ENCODE measurements around the gene KCNH1. TPM values are rescaled to one million over a fixed set of nuclear protein-coding genes. Genes with fewer than 3 reads are reported as not detected.

Gene KCNH1
- total RNA-seq, 1 experiment from 2014 or later = 0.17 TPM

DNA sequence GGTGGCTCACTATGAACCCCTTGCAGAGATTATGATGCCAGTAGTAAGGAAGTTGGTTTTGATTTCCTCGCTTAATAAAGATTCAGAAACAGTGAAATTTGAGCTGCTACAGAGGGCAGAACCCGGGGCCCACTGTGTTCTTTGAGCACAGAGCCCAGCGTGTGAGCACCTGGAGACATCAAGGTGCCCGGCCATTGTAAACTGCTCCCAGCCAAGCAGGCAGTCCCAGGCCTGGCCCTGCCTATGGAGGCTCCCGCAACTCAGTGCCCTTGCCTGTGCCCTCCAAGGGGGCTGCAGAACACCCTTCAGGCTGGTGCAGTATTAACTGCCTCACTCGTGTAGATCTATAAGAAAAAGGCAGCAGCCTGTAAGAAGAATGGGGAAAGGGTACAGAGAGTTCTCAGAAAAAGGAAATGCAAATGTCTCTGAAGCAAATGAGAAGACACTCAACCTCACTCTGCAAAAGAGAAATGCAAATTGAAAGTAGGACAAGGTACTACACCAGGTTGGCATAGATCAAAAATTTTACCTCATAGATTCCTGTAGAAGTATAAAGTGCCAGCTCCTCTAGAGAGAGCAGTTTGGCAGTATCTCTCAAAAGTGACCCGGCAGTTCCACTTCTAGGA, 481.5 kb downstream of the KCNH1 start:
- ATAC-seq = peak; percentile 58
- peaks cover 4% of the 10 kb centered on the region; the same call in 1 of the 2 replicates for H3K36me3 Mint-ChIP-seq
- H3K4me1 Mint-ChIP-seq = peaks cover 7% of the 10 kb centered on the region
- POLR2A ChIA-PET = no interaction called here
- DNase-seq (ENCODE audit: low spot score) = no peak
- no peaks in the 10 kb centered on the region for H3K27me3 Mint-ChIP-seq (ENCODE audit: low read depth)
- no peak overlapping the region for H3K27ac Mint-ChIP-seq
- CTCF ChIA-PET = no interaction called here
- no peak overlapping the region for H3K4me3 Mint-ChIP-seq
- peaks cover 5% of the 10 kb centered on the region for H3K9me3 Mint-ChIP-seq
- TF ChIP-seq MYBL2 (CRISPR knock-in tag; IDR thresholded peaks at IDR 0.05) (no peak), SP1 (CRISPR knock-in tag; conservative IDR thresholded peaks at IDR 0.05) (no peak), JUN (CRISPR knock-in tag; IDR thresholded peaks at IDR 0.05) (no peak), ZNF263 (CRISPR knock-in tag; IDR thresholded peaks at IDR 0.05; ENCODE audit: low read depth) (no peak), ZNF317 (CRISPR knock-in tag; IDR thresholded peaks at IDR 0.05; ENCODE audit: borderline replicate concordance, low read depth) (no peak), NR1H2 (CRISPR knock-in tag; IDR thresholded peaks at IDR 0.05) (no peak), CREM (CRISPR knock-in tag; IDR thresholded peaks at IDR 0.05) (no peak), ETV6 (CRISPR knock-in tag; IDR thresholded peaks at IDR 0.05) (no peak), ZNF138 (CRISPR knock-in tag; conservative IDR thresholded peaks at IDR 0.05) (no peak), ZNF423 (CRISPR knock-in tag; IDR thresholded peaks at IDR 0.05) (no peak), ZNF396 (CRISPR knock-in tag; IDR thresholded peaks at IDR 0.05; ENCODE audit: borderline replicate concordance) (no peak), NR3C1 (CRISPR knock-in tag; conservative IDR thresholded peaks at IDR 0.05; ENCODE audit: low read depth) (no peak)
- TF ChIP-seq, protein P1, sequence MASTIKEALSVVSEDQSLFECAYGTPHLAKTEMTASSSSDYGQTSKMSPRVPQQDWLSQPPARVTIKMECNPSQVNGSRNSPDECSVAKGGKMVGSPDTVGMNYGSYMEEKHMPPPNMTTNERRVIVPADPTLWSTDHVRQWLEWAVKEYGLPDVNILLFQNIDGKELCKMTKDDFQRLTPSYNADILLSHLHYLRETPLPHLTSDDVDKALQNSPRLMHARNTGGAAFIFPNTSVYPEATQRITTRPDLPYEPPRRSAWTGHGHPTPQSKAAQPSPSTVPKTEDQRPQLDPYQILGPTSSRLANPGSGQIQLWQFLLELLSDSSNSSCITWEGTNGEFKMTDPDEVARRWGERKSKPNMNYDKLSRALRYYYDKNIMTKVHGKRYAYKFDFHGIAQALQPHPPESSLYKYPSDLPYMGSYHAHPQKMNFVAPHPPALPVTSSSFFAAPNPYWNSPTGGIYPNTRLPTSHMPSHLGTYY (CRISPR knock-in tag; IDR thresholded peaks at IDR 0.05) = no peak
- TF ChIP-seq, protein P2, sequence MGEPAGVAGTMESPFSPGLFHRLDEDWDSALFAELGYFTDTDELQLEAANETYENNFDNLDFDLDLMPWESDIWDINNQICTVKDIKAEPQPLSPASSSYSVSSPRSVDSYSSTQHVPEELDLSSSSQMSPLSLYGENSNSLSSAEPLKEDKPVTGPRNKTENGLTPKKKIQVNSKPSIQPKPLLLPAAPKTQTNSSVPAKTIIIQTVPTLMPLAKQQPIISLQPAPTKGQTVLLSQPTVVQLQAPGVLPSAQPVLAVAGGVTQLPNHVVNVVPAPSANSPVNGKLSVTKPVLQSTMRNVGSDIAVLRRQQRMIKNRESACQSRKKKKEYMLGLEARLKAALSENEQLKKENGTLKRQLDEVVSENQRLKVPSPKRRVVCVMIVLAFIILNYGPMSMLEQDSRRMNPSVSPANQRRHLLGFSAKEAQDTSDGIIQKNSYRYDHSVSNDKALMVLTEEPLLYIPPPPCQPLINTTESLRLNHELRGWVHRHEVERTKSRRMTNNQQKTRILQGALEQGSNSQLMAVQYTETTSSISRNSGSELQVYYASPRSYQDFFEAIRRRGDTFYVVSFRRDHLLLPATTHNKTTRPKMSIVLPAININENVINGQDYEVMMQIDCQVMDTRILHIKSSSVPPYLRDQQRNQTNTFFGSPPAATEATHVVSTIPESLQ (CRISPR knock-in tag; IDR thresholded peaks at IDR 0.05) = no peak
- TF ChIP-seq, protein P3, sequence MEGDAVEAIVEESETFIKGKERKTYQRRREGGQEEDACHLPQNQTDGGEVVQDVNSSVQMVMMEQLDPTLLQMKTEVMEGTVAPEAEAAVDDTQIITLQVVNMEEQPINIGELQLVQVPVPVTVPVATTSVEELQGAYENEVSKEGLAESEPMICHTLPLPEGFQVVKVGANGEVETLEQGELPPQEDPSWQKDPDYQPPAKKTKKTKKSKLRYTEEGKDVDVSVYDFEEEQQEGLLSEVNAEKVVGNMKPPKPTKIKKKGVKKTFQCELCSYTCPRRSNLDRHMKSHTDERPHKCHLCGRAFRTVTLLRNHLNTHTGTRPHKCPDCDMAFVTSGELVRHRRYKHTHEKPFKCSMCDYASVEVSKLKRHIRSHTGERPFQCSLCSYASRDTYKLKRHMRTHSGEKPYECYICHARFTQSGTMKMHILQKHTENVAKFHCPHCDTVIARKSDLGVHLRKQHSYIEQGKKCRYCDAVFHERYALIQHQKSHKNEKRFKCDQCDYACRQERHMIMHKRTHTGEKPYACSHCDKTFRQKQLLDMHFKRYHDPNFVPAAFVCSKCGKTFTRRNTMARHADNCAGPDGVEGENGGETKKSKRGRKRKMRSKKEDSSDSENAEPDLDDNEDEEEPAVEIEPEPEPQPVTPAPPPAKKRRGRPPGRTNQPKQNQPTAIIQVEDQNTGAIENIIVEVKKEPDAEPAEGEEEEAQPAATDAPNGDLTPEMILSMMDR (IDR thresholded peaks at IDR 0.05) = no peak
- TF ChIP-seq, protein P4, sequence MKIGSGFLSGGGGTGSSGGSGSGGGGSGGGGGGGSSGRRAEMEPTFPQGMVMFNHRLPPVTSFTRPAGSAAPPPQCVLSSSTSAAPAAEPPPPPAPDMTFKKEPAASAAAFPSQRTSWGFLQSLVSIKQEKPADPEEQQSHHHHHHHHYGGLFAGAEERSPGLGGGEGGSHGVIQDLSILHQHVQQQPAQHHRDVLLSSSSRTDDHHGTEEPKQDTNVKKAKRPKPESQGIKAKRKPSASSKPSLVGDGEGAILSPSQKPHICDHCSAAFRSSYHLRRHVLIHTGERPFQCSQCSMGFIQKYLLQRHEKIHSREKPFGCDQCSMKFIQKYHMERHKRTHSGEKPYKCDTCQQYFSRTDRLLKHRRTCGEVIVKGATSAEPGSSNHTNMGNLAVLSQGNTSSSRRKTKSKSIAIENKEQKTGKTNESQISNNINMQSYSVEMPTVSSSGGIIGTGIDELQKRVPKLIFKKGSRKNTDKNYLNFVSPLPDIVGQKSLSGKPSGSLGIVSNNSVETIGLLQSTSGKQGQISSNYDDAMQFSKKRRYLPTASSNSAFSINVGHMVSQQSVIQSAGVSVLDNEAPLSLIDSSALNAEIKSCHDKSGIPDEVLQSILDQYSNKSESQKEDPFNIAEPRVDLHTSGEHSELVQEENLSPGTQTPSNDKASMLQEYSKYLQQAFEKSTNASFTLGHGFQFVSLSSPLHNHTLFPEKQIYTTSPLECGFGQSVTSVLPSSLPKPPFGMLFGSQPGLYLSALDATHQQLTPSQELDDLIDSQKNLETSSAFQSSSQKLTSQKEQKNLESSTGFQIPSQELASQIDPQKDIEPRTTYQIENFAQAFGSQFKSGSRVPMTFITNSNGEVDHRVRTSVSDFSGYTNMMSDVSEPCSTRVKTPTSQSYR (CRISPR knock-in tag; IDR thresholded peaks at IDR 0.05) = no peak
- TF ChIP-seq, protein P5, sequence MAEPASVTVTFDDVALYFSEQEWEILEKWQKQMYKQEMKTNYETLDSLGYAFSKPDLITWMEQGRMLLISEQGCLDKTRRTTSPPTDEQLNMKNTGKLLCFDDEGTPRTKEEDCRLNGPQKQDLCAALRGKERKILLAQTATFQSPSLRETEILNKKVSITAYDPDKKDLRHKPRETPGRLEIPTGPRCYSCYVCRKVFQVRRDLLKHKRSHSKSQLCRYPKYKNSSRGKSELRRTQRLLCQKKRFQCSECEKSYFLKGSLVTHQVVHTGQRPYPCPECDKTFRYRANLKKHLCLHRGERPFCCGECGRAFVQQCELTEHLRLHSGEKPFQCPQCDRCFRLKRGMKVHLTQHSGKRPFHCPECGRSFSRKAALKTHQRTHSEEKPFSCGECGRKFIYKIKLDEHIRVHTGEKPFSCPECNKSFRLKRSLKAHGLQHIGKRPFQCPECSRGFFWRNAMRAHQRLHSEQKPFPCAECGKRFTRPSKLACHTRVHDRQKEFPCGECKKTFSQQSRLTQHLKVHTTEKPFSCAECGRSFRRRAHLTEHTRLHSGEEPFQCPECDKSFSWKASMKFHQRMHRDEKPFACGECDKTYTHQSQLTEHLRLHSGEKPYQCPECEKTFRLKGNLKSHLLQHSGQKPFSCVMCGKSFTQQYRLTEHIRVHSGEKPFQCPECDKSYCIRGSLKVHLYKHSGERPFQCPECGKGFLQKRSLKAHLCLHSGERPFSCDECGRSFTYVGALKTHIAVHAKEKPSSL (CRISPR knock-in tag; conservative IDR thresholded peaks at IDR 0.05) = no peak
- TF ChIP-seq, protein P6, sequence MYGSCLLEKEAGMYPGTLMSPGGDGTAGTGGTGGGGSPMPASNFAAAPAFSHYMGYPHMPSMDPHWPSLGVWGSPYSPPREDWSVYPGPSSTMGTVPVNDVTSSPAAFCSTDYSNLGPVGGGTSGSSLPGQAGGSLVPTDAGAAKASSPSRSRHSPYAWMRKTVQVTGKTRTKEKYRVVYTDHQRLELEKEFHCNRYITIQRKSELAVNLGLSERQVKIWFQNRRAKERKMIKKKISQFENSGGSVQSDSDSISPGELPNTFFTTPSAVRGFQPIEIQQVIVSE (CRISPR knock-in tag; IDR thresholded peaks at IDR 0.05; ENCODE audit: borderline replicate concordance) = no peak
